Neural cell (in vitro differentiated cells): Measurements from ENCODE around the gene AFF1. TPM values are rescaled to one million over a fixed set of nuclear protein-coding genes. Genes with fewer than 3 reads are reported as not detected.

ENCODE experiments used
- H2AFZ ChIP-seq: fragments of 200-600, 300-800 bp; sonication (generic), shearing (Covaris generic); 2 replicates; pipeline ENCODE4 v1.6.0; 2014; ENCODE audit warnings: low read depth, mild to moderate bottlenecking, antibody characterized with exemption, low read length, moderate library complexity
- H3F3A ChIP-seq: fragments of 200-600 bp; shearing (Covaris generic); 2 replicates; pipeline ENCODE4 v1.6.1; 2016; ENCODE audit warnings: mild to moderate bottlenecking, moderate library complexity, mixed read lengths, antibody characterized with exemption, low read length; ENCODE audit not compliant: insufficient read depth, poor library complexity, severe bottlenecking
- H3K27ac ChIP-seq: fragments of 200-600, 300-800 bp; sonication (generic), shearing (Covaris generic); 2 replicates; pipeline ENCODE4 v1.5.1; 2014; ENCODE audit warnings: mild to moderate bottlenecking, low read length, moderate library complexity
- H3K27me3 ChIP-seq: fragments of 300-800, 200-600 bp; sonication (generic), shearing (Covaris generic); 2 replicates; pipeline ENCODE4 v1.6.0; 2014; ENCODE audit warnings: mild to moderate bottlenecking, low read depth, low read length, moderate library complexity; ENCODE audit not compliant: insufficient read depth
- H3K36me3 ChIP-seq: fragments of 300-800, 200-600 bp; sonication (generic), shearing (Covaris generic); 2 replicates; pipeline ENCODE4 v1.5.1; 2014; ENCODE audit warnings: mild to moderate bottlenecking, antibody characterized with exemption, low read length, moderate library complexity; ENCODE audit not compliant: insufficient read depth
- H3K4me2 ChIP-seq: fragments of 300-800, 200-600 bp; sonication (generic), shearing (Covaris generic); 2 replicates; pipeline ENCODE4 v1.6.0; 2014; ENCODE audit warnings: mild to moderate bottlenecking, low read length
- H3K4me3 ChIP-seq: fragments of 300-800, 200-600 bp; sonication (generic), shearing (Covaris generic); 2 replicates; pipeline ENCODE4 v1.5.1; 2014; ENCODE audit warnings: mild to moderate bottlenecking, low read length, moderate library complexity
- H3K79me2 ChIP-seq: fragments of 200-600 bp; shearing (Covaris generic); replicated peaks from 2 replicates; pipeline ENCODE4 v1.6.0; 2014; ENCODE audit warnings: mild to moderate bottlenecking, low read length, moderate library complexity; ENCODE audit not compliant: insufficient read depth
- H3K9ac ChIP-seq: fragments of 300-800, 200-600 bp; sonication (generic), shearing (Covaris generic); 2 replicates; pipeline ENCODE4 v1.6.1; 2016; ENCODE audit warnings: mild to moderate bottlenecking, low read length, mixed read lengths
- H3K9me2 ChIP-seq: fragments of 200-600 bp; shearing (Covaris generic); 2 replicates; pipeline ENCODE4 v1.6.1; 2016; ENCODE audit warnings: mild to moderate bottlenecking, low read length, mixed read lengths; ENCODE audit not compliant: insufficient read depth
- H3K9me3 ChIP-seq: fragments of 200-600, 300-800 bp; sonication (generic), shearing (Covaris generic); 2 replicates; pipeline ENCODE4 v1.6.1; 2016; ENCODE audit warnings: mild to moderate bottlenecking, mixed run types, low read length, moderate library complexity, mixed read lengths
- H4K20me1 ChIP-seq: fragments of 200-600 bp; shearing (Covaris generic); 2 replicates; pipeline ENCODE4 v1.6.1; 2016; ENCODE audit warnings: mild to moderate bottlenecking, mixed run types; ENCODE audit not compliant: insufficient read depth
- CTCF ChIP-seq: fragments of 450-650 bp; IDR thresholded peaks from 2 replicates; pipeline ENCODE4 v1.5.1; 2014; ENCODE audit warnings: antibody characterized with exemption, mild to moderate bottlenecking, moderate library complexity; ENCODE audit not compliant: poor library complexity, severe bottlenecking
- EP300 ChIP-seq: fragments of 450-650 bp; conservative IDR thresholded peaks from 2 replicates; pipeline ENCODE4 v1.6.1; 2014; ENCODE audit warnings: antibody characterized with exemption, mild to moderate bottlenecking, moderate library complexity; ENCODE audit not compliant: poor library complexity, severe bottlenecking
- EZH2 ChIP-seq: fragments of 200-600, 300-800 bp; shearing (Covaris generic), sonication (generic); IDR thresholded peaks from 2 replicates; pipeline ENCODE4 v1.6.1; 2014; ENCODE audit warnings: antibody characterized with exemption, low read length, borderline replicate concordance, mild to moderate bottlenecking; ENCODE audit not compliant: insufficient read depth, poor library complexity, severe bottlenecking
- MXI1 ChIP-seq: fragments of 450-650 bp; conservative IDR thresholded peaks from 2 replicates; pipeline ENCODE4 v1.6.1; 2014; ENCODE audit warnings: antibody characterized with exemption, mild to moderate bottlenecking; ENCODE audit not compliant: poor library complexity, severe bottlenecking
- POLR2AphosphoS5 ChIP-seq: IDR thresholded peaks from 2 replicates; pipeline ENCODE4 v1.6.1; 2012
- RAD21 ChIP-seq: fragments of 450-650 bp; conservative IDR thresholded peaks from 2 replicates; pipeline ENCODE4 v1.6.1; 2014; ENCODE audit warnings: antibody characterized with exemption, mild to moderate bottlenecking, moderate library complexity
- SMC3 ChIP-seq: fragments of 450-650 bp; conservative IDR thresholded peaks from 2 replicates; pipeline ENCODE4 v1.6.1; 2014; ENCODE audit warnings: antibody characterized with exemption, mild to moderate bottlenecking, moderate library complexity; ENCODE audit not compliant: poor library complexity
- TAF1 ChIP-seq: IDR thresholded peaks from 2 replicates; pipeline ENCODE4 v1.6.1; 2012; ENCODE audit warnings: low read depth
- polyA plus RNA-seq: library from polyadenylated mRNA; depleted of rRNA; stranded (reverse); fragments of >200 nt; gene quantifications from 2 replicates; pipeline ENCODE4 v1.2.3, GENCODE V29; 2014
- TF ChIP-seq, protein P1 (sequence below): IDR thresholded peaks from 2 replicates; pipeline ENCODE4 v1.6.1; 2012; ENCODE audit warnings: borderline replicate concordance

AFF1 gene
- polyA plus RNA-seq, 1 donor from 2014 or later, result 0.63 TPM

GRCh38 chr4:86963697-86964096, 28.9 kb downstream of the AFF1 start:
- H3F3A ChIP-seq, result no peaks in the 10 kb centered on the region
- no peak overlapping the region for H2AFZ ChIP-seq
- no peaks in the 10 kb centered on the region for H4K20me1 ChIP-seq
- TF ChIP-seq RAD21, result no peak
- no peak for TF ChIP-seq SMC3
- TF ChIP-seq EZH2, result no peak
- TF ChIP-seq POLR2AphosphoS5, result no peak
- TF ChIP-seq MXI1, result no peak
- TF ChIP-seq, protein P1, sequence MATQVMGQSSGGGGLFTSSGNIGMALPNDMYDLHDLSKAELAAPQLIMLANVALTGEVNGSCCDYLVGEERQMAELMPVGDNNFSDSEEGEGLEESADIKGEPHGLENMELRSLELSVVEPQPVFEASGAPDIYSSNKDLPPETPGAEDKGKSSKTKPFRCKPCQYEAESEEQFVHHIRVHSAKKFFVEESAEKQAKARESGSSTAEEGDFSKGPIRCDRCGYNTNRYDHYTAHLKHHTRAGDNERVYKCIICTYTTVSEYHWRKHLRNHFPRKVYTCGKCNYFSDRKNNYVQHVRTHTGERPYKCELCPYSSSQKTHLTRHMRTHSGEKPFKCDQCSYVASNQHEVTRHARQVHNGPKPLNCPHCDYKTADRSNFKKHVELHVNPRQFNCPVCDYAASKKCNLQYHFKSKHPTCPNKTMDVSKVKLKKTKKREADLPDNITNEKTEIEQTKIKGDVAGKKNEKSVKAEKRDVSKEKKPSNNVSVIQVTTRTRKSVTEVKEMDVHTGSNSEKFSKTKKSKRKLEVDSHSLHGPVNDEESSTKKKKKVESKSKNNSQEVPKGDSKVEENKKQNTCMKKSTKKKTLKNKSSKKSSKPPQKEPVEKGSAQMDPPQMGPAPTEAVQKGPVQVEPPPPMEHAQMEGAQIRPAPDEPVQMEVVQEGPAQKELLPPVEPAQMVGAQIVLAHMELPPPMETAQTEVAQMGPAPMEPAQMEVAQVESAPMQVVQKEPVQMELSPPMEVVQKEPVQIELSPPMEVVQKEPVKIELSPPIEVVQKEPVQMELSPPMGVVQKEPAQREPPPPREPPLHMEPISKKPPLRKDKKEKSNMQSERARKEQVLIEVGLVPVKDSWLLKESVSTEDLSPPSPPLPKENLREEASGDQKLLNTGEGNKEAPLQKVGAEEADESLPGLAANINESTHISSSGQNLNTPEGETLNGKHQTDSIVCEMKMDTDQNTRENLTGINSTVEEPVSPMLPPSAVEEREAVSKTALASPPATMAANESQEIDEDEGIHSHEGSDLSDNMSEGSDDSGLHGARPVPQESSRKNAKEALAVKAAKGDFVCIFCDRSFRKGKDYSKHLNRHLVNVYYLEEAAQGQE, result no peak
- TF ChIP-seq EP300, result no peak
- TF ChIP-seq TAF1, result no peak
- TF ChIP-seq CTCF, result no peak
- H3K36me3 ChIP-seq, result no peaks in the 10 kb centered on the region
- no peaks in the 10 kb centered on the region for H3K27me3 ChIP-seq
- H3K9me2 ChIP-seq, result no peaks in the 10 kb centered on the region
- no peak overlapping the region for H3K4me3 ChIP-seq
- H3K9me3 ChIP-seq, result no peaks in the 10 kb centered on the region
- no peak overlapping the region for H3K9ac ChIP-seq
- H3K27ac ChIP-seq, result no peak overlapping the region
- H3K79me2 ChIP-seq, result no peaks in the 10 kb centered on the region
- H3K4me2 ChIP-seq, result no peak overlapping the region

GRCh38 chr4:86965019-86965976, 30.5 kb downstream of the AFF1 start:
- H3K27me3 ChIP-seq, result no peaks in the 10 kb centered on the region
- H2AFZ ChIP-seq, result no peak overlapping the region
- no peaks in the 10 kb centered on the region for H3K79me2 ChIP-seq
- no peaks in the 10 kb centered on the region for H3K9me3 ChIP-seq
- no peak overlapping the region for H3K9ac ChIP-seq
- H3K4me2 ChIP-seq, result no peak overlapping the region
- no peaks in the 10 kb centered on the region for H3K9me2 ChIP-seq
- no peaks in the 10 kb centered on the region for H3K36me3 ChIP-seq
- TF ChIP-seq EZH2, result no peak
- no peak for TF ChIP-seq TAF1
- no peak for TF ChIP-seq RAD21
- TF ChIP-seq SMC3, result no peak
- TF ChIP-seq EP300, result no peak
- TF ChIP-seq, protein P1, result no peak
- no peak for TF ChIP-seq POLR2AphosphoS5
- no peak for TF ChIP-seq MXI1
- TF ChIP-seq CTCF, result no peak
- no peaks in the 10 kb centered on the region for H3F3A ChIP-seq
- no peak overlapping the region for H3K27ac ChIP-seq
- no peak overlapping the region for H3K4me3 ChIP-seq
- H4K20me1 ChIP-seq, result no peaks in the 10 kb centered on the region
